GM21786 (cell line): ENCODE data around the gene TNFRSF14.
A peak's percentile ranks its signal among the peaks of the same experiment; 100 is the strongest.
"Not testable (repeated sequence)": the region's sequence is repeated elsewhere in the genome, so short reads cannot be mapped to it uniquely, and the experiment has no call there.

Experiments used
- ATAC-seq: cut with Tn5 transposase; IDR thresholded peaks from one replicate; pipeline ENCODE4 v1.9.1; 2021; ENCODE audit not compliant: unreplicated experiment

The TNFRSF14 gene

DNA sequence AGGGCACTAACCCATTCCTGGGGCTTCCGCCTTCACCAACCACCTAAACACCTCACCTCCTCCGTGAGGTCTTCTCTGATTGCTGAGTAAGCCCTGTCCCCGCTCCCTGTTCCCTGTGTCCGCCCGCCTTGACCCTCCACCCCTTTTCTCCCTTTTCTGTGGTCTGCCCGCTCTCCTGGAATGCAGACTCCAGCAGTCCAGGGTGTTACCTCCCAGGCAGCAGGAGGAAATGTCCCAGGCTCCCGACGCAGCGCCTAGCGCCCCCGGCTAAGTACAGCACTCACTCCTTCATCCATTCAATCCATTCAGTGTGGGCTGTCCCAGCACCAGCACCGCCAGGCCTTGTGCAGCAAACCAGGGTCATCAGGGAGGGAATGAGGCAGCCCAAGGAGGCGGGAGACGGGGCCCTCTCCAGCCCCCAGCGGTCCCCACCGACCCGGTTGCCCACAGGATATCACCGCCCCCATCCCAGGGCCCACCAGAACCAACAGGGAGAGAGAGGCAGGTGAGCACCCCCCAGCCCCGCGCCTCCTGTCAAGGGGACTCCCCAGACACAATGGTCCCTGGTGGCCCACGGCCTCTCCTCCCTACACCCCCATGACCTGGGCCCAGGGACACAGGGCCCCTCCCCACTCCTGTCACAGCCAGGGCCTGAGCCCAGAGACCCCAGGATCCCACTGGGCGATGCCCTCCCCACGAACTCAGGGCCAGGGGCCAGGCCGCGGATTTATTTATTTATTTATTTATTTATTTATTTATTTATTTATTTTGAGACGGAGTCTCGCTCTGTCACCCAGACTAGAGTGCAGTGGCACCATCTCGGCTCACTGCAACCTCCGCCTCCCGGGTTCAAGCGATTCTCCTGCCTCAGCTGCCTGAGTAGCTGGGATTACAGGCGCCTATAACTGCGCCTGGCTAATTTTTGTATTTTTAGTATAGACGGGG, 10.2 kb downstream of the TNFRSF14 start:
- ATAC-seq = no peak

DNA sequence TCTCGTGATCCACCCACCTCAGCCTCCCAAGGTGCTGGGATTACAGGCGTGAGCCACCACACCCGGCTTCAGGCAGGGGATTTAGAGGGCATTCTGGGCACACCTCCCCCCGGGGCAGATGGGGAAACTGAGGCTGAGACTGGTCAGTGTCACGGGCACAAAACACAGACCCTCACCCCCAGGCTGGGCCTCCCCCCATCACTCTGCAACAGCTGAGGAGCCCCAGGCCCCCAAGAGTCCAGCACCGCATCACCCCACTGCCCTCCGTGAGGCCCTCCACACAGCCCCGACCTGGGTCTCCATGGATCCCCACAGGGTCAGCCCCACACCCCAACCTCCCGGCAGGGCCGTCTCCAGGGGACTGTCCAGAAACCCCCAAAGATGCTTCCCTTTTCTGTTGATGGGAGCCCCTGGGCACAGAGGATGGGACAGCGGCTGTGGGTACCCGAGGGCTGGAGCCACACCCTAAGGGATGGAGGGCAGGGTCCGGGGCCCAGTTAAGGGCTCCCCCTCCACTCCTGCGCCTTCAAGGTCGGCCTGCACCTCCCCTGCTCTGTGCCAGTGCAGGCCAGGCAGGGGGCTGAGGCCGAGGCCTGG, 11.0 kb downstream of the TNFRSF14 start:
- no peak for ATAC-seq

DNA sequence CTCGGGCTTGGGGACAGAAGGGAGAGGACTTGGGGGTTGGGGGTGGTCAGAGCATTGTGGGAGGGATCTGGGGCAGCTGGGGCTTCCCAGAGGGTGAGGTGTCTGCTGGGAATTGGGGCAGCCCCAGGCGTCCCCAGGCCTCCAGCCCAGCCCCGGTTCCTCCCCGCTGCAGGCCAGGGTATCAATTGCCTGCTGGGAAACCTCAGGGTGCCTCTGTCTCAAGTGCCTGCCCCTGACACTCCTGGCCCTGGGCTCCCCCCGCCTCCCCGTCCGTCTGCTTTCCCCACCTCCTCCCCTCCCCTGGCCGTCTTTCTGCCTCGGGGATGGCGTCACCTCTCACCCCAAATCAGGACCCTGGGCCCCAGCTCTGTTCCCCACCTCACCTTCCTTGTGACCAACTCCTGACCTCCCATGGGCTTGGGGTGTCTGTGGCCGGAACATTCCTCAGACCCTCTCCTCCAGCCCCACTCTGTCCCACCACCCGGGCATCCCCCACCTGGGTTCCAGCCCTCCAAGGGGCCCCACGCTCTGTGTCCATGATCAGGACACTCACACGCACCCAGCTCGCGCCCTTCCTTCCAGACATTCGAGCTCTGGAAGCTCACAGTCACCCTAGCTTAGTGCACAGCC, 12.1 kb downstream of the TNFRSF14 start:
- not testable (repeated sequence) for ATAC-seq

DNA sequence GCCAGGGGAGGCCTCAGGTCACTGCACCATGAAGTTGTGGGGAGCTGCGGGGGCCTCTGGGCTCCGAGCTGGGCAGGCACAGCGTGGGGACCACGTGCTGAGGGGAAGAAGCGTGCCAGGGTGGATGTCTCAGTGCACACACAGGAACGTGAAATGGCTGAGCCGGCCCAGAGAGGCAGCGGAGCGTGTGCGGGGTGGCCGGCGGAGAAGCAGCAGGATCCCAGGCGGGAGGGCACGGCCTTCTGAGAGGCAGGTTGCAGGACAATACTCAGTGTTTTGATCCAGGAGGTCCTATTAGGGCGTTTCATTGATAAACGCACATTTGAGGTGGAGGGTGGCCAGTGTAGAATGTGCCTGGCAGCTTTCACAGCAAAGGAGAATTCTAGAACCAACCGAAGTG, 12.9 kb downstream of the TNFRSF14 start:
- ATAC-seq = no peak

DNA sequence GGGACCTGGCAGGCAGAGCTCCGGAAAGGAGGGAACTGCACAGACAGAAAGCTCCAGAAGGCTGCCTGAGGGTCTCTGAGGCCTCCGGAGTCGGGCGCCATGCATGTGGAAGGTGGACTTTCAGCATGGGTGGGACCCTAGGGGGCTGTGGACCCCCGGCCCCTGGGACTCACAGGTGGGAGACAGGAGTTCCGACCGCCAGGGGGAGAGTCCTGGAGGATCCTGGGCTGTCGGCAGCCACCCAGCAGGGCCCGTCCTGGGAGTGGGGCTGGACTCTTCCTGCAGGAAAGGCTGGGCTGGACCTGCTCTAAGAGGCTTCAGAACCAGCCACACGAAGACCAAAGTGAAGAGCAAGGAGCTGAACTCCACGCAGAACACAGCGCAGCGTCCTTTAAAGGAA, 13.5 kb downstream of the TNFRSF14 start:
- not testable (repeated sequence) for ATAC-seq

DNA sequence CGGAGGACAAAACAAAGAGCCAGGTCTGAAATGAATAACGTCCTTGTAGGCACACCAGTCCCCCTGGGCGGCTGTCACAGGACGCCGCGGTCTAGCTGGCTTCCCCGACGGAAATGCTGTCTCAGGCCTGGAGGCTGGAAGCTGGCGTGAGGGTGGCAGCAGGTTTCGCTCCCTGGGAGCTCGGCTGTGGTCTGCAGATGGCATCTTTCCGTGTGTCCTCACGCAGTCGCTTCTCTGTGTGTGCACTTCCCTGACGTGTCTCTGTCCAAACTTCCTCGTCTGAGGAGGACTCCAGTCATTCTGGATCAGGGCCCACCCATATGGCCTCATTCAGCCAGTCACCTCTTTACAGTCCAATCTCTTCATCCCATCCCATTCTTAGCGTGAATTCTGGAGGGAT, 14.2 kb downstream of the TNFRSF14 start:
- ATAC-seq = no peak

DNA sequence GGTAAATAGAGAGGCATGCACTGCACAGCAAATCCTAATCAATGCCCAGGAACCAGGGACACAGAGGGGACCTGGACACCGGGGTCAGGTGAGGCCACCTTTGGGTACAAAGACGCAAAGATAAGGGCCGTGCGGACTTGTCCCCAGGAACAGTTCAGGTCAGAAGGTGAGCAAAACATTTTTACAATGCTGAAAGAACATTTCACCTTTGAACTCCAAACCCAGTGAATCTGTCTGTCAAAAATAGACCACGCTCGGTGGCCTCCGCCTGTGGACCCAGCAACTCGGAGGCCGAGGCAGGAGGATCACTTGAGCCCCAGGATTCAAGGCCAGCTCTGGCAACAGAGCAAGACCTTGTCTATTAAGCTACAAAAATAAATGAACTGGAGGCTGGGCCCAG, 15.2 kb downstream of the TNFRSF14 start:
- no peak for ATAC-seq

DNA sequence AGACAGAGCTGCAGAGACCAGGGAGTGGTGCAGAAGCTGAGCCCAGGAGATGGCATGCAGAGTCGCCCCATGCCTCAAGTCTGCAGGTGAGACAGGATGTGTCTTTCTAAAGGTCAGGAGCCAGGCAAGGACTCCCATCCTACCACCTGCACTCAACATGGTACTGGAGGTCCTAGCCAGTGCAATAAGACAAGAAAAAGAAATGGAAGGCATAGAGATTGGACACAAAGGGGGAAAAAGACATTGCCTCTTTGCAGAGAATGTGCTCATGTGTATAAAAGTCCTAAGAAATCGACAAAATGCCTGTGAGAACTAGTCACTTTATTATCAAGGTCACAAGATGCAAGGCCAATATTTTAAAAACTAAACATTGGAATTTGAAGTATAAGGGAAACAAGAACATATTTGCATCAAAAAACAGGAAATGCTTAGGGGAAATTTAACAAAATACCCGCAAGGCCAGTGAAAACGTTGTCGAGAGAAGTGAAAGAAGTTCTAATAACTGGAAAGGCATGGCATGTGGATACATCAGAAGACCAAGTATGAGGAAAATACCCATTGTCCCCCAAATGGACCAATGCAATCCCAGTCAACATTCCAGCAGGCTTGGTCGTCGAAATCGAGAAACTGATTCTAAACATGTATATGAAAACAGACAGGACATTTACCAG, 17.2 kb downstream of the TNFRSF14 start:
- ATAC-seq = no peak

DNA sequence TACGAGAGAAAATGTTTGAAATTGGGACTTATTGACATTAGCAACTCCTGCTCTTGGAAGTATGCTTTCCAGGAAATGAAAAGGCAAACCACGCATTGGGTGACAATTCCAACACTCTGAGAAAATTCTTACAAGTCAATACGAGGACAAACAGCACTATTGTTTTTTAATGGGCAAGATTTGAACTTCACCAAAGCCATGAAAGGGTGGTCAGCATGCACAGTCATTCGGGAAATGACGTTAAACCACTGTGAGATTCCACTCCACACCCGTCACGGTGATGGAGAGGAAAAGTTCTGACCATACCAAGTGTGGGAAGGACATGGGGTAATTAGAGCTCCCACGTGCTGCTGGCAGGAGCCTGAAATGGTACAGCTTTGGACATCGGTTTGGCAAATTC, 18.2 kb downstream of the TNFRSF14 start:
- no peak for ATAC-seq

DNA sequence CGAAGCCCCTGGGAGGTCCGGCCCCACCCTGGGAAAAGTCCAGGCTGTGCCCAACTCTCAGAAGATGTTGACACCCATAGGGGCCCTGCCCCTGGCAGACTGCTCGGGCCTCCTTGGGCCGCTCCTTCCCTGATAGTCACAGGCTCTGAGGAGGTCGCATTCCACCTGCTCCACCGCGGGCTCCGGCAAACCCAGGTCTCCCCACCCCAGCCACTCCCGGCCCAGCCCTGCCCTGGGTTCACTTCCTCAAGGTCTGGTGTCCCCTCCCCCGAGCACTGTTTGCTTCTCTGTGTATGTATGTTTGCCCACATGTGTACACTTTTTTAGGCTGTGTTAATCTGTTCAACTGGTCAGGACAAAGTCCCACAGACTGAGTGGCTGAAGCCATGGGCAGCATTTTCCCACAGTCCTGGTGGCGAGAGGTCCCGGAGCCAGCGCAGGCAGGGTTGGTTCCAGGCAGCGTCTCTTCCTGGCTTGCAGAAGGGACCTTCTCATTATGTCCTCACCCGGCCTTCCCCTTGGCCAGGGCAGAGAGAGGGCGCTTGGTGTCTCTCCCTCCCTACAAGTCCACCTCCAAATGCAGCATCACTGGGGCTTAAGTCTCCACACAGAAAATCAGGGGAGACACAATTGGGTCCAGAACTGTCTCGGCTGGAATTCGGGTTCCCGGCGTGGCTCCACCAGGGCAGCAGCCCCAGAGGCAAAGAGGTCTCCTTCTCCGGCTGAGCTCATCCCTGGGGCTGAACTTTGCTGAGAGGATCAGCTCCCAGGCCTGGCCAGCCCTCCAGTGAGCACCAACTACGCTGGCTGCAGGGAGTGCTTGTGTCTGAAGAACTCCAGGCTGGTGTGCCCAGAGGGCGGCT, 19.9 kb downstream of the TNFRSF14 start:
- ATAC-seq = no peak

DNA sequence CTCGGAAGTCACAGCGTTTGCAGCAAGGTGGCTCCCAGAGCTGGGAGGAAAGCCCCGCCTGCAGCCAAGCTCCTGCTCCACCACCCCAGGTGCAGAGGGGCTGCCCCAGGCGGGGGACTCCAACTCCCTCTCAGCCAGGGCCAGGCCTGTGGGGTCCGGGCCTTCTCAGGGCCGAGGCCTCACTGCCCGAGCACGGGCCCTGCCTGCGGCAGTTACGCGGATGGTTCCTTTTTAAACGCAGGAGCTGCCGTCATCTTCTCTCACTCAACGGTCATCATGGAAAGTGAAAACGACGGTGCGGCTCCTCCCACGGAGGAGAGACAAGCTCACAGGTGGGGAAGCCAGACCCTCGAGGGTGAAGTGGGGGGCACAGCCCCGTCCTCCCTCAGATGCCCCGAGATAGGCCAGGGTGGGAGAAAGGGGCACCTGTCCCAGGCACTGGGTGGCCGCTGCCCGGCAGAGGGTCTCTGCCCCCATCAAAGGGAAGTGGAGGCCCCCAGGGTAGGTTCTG, 21.4 kb downstream of the TNFRSF14 start:
- ATAC-seq = not testable (repeated sequence)

DNA sequence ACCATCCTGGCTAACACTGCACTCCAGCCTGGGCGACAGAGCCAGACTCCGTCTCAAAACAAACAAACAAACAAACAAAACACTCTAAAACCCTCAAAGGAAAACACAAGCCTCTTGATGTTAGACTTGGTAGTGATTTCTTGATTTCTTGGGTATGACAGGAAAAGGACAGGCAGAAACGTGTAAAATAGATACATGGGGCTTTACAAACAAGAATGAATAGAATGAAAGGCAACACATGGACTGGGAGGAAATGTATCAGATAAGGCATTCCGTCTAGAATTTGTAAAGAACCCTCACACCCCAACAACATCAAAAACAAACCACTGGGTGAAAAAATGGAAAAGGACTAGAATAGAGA, 22.6 kb downstream of the TNFRSF14 start:
- ATAC-seq = no peak

DNA sequence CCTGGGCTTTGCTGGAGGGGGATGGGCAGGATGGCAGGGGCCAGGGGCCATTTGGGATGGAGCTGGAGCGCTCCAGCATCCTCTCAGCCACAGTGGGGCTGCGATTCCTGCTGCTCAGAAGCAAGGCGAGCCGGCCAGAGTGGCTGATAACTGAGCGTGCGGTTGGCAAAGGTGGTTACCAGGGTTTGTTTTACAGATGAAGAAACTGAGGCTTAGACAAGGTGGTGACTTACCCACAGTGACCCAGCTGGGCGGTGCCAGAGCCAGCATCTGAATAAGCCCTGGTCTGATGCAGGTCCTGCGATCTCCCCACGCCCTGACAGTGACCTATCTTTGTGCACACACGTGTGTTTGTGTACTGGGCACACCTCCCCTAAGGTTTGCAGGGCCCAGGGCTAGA, 24.5 kb downstream of the TNFRSF14 start:
- no peak for ATAC-seq

DNA sequence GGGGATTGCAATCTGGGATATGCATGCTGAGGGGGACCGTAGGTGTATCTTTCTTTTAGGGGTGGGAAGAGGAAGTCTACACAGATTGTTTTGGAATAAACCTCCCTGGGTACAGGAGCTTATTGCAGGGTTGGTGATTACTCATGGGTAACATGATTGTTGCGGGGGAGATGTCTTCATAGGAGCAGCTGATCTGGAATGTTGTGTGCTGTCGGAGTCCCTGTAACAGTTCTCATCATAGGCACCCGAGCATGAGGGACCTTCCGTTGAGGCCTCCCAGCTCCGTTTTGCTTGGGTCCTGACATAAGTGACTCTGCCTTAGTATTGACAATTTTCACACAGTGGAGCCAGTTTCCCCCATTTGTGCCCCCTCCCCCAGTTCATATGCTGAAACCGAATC, 26.2 kb downstream of the TNFRSF14 start:
- ATAC-seq = no peak

DNA sequence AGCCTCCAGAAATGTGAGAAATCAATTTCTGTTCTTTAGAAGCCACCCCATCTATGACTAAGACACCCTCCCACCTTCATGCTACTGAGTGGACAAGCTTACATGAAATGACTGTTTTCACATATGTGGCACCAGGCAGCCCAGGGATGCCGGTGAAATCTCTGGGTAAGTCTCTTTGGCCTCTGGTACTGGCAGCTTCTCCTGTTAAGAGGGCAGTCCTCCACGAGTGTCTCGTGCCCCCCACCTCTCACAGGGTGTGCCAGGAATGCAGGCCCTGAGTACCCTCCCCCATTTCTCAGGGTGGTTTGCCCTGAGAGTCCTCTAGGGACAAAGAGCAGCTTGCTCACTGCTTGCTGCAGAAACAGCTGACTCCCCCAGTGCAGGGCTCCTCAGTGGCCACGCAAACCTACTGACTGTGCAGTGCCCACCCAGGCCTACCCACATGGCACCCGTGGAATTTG, 27.2 kb downstream of the TNFRSF14 start:
- no peak for ATAC-seq

DNA sequence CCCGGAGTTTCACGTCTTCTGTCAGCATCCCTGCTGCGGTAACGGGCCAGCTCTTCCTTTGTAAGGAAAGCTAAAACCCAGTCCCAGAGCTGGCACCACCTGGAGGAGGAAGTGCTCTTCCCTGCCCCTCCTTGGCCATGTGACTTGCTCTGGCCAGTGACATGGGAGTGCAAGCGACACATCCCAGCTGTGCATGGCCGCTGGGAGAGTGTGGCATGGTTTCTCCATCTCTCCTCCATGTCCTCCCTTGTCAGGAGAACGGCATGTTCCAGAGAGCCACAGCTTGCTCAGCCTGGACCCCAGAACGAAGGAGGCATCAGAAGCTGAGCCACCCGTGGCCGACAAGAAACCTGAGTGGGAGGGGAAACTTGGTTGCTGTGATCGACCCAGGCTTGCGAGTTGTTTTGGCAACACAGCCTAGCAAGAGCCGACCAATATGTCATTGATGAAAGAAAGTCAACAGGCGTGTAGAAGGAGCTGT, 27.7 kb downstream of the TNFRSF14 start:
- no peak for ATAC-seq

DNA sequence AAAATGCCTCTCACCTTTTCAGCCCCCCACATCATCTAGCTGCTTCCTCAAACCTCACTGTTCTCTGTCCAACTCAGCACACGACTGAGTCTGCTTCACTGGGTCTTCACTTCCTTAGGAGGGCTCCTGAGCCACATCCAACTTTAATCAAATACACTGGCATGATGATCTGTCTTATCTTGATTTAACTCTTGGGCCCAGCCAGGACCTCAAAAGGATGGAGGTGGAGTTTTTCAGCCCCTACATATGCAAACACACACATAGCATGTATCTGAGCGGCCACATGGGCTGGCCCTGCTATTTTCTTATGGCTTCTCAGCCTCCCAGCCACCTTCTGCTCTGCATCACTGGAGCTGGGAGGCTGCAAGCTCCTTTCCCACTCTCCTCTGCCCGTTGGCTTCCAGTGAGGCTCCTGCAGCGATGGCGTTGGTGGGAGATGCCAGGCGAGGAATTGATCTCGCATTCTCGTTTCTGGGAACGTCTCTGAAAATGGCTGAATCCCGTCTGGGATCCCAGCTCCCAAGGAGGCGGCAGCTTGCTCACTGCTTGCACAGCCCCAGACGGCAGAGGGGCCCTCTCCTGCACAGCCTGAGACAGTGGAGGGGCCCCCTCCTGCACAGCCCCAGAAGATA, 28.6 kb downstream of the TNFRSF14 start:
- ATAC-seq = no peak

DNA sequence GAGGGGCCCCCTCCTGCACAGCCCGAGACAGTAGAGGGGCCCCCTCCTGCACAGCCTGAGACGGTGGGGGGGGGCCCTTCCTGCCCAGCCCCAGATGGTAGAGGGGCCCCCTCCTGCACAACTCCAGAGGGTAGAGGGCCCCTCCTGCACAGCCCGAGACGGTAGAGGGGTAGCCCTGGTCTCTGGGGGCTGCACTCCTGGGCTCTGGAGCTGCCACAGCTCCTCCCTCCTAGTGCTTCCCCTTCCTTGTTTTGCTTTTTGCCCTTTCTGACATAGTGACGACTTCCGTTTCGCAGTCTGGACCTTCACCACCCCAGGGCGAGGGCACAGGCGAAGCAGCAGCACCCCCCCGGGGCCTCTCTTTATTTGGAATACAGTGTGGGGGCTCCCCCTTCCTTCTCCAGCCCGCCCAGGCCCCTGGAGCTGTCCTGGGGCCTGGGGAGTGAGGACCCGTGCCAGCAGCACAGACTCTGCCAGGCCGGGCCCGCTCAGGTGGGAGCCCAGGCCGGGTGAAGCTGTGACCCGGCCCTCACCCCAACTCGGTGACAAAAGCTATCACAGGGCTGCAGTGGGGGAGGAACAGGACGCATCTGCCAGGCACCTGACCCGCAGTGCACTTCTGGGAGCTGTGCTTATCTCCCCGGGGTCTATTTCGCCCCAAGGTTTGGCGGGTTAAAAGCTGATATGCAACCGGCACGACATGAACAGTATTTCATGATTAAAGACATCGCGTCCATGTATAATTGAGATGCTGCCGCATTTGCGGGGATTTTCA, 29.3 kb downstream of the TNFRSF14 start:
- peak; percentile 41 for ATAC-seq
